ENCODE measurements around the gene RBP5. TPM values are rescaled to one million over a fixed set of nuclear protein-coding genes. Genes with fewer than 3 reads are reported as not detected.

The RBP5 gene
- total RNA-seq, 1 donor: not detected

DNA sequence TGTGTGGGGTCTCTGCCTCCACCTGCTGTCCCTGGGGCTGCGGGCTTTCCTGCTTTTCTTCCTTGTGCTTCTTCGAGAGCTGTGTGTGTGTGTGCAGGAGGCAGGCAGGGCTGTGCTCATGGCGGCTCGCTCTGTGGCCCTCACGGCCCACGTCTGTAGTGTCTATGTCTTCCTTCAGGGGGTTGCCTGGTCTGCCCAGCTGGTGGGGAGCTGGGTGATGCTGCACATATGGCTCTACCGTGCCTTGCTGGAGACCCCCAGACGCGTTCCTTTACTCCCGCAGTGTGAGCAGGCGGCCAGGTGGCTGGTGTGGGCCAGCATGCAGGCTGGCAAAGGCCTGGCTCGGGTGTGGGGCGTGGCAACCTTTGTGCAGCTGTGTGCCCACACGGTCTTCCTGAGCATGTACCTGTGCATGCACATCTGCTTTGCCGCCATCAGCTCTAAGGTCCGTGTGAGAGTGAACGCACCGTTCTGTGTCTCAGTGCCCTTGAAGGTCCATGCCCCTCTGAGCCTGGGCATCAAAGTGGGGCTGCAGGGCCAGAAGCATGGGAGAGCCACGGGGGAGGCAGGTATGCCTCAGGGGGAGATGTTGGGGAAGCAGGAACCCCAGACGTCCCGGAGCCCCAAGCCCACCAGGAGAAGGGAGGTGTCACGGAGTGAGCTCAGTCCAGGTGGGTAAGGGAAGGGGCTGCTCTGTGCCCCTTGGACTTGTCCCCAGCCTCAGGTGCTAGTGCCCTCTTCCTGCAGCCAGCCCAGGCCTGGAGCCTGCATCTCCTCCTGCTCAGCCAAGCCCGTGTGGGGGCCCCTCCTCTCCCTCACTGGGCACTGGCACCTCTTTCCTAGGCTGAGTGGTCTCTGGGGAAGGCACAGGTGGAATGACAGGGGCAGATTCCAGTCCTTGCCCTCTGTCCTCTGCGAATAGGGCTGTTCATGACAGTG lies 27.8 kb upstream of the RBP5 start:
- TF ChIP-seq, protein P1, sequence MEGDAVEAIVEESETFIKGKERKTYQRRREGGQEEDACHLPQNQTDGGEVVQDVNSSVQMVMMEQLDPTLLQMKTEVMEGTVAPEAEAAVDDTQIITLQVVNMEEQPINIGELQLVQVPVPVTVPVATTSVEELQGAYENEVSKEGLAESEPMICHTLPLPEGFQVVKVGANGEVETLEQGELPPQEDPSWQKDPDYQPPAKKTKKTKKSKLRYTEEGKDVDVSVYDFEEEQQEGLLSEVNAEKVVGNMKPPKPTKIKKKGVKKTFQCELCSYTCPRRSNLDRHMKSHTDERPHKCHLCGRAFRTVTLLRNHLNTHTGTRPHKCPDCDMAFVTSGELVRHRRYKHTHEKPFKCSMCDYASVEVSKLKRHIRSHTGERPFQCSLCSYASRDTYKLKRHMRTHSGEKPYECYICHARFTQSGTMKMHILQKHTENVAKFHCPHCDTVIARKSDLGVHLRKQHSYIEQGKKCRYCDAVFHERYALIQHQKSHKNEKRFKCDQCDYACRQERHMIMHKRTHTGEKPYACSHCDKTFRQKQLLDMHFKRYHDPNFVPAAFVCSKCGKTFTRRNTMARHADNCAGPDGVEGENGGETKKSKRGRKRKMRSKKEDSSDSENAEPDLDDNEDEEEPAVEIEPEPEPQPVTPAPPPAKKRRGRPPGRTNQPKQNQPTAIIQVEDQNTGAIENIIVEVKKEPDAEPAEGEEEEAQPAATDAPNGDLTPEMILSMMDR (IDR thresholded peaks at IDR 0.05; ENCODE audit: insufficient read depth, low read length): no peak
- DNase-seq (ENCODE audit: low read depth): no peak
- no peak overlapping the region for H3K4me3 ChIP-seq (ENCODE audit: low read depth, low read length)

DNA sequence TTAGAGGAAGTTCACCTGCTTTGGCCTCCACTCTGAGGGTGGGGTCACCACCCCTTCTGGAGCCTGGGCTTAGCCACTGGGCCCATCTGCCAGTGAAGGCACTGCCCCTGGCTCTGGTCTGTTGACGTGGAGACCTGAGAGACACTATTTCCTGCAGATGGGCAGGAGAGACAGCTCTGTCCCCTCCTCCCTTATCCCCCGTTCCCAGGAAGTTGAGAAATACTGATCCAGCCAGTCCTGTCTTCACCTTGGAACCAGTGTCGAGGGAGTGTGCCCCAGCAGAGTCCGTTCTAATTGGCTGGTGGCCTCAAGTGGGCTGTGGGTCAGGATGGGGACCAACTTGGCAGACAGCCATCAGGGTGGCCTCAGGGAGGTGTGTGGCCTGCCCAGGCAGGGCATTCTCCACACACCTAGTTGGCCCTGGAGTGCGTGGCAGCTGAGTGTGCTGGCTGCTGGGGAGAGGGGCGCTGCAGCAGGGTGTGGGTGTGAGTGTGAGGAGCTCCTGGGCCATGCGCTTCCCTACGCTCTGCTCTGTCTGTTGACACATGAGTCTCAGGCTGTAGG lies 26.9 kb upstream of the RBP5 start:
- no peak overlapping the region for H3K4me3 ChIP-seq (ENCODE audit: low read depth, low read length)
- no peak for DNase-seq (ENCODE audit: low read depth)
- TF ChIP-seq, protein P1 (IDR thresholded peaks at IDR 0.05; ENCODE audit: insufficient read depth, low read length): no peak

DNA sequence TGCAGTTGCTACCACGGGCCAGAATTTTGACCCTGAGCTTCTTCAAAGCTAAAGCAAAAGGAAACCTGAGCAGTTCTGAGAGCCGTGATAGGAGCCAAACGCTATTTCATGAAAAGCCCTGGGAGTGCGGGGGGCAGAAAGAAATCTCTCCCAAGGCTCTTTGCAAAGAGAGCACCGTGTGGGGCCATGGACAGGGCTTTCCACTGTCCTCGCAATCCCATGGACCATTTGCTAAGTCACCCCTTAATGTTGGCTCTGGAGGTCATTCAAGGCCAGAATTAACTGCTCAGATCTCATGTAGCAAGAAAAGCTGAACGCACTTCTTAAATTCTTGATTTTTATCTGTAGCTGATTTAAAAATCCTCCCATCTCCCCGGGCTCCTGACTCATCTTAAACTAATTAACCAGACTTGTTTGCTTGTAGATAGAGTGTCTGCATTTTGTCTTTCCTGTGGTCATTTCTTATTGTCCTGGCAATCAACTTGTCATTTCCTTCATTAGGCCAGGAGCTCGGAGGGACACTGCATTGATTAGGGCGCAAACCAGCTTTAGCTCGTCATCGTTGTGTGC lies 26.3 kb upstream of the RBP5 start:
- H3K4me3 ChIP-seq (ENCODE audit: low read depth, low read length): no peak overlapping the region
- no peak for DNase-seq (ENCODE audit: low read depth)
- TF ChIP-seq, protein P1 (IDR thresholded peaks at IDR 0.05; ENCODE audit: insufficient read depth, low read length): no peak

DNA sequence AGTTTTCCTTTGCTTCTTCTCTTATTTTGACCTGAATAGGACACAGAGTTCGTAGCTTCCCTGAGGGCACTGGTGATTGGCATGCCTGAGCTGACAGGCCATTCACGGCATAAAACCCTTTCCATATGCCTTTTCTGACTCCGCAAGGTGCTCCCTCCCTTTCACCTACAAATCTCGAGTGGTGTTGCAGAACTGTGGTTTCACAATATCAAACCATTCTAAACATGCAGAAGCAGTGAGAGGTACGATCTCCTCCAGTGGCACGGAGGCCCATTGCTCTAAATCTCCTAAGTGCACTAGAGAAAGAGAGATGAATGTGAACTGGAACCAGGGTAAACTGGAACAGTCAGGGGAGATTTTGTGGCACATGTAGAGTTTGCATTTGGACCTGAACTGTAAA lies 25.4 kb upstream of the RBP5 start:
- no peak overlapping the region for H3K4me3 ChIP-seq (ENCODE audit: low read depth, low read length)
- no peak for DNase-seq (ENCODE audit: low read depth)
- TF ChIP-seq, protein P1 (IDR thresholded peaks at IDR 0.05; ENCODE audit: insufficient read depth, low read length): no peak

DNA sequence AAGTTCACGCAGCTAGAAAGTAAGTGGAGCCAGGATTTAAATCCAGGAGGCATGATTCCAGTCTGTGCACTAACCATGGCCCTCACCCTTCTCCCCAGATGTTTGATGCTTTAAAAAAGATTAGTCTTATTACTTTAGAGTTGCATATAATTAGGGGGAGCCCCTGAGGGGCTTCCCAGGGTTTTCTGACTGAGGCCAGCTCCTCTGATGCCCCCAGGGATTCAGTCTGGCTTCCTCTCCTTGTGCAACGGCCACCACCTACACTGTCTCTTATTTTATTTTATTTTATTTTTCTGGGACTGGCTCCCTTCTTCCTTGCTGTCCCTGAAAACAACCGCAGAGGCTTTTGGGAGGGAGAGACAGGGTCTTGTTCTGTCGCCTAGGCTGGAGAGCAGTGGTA lies 24.1 kb upstream of the RBP5 start:
- DNase-seq (ENCODE audit: low read depth): no peak
- no peak overlapping the region for H3K4me3 ChIP-seq (ENCODE audit: low read depth, low read length)
- TF ChIP-seq, protein P1 (IDR thresholded peaks at IDR 0.05; ENCODE audit: insufficient read depth, low read length): no peak

DNA sequence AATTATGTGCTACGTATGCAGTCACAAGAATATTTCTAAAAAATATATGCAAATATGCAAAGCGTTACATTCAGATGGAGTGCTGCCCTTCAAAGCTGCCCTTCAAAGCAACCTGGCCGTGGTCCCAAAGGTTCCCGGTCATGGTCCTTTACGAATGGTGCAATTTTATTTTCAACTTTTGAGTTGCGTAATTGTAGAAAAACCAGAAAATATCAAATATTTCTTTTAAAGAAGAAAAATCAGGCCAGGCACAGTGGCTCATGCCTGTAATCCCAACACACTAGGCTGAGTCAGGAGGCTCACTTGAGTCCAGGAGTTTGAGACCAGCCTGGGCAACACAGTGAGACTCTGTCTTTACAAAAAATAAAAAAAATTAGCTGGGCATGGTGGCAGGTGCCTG lies 22.8 kb upstream of the RBP5 start:
- TF ChIP-seq, protein P1 (IDR thresholded peaks at IDR 0.05; ENCODE audit: insufficient read depth, low read length): no peak
- DNase-seq (ENCODE audit: low read depth): no peak
- no peak overlapping the region for H3K4me3 ChIP-seq (ENCODE audit: low read depth, low read length)
